Ascending aorta (tissue), 2 donors: Measurements from ENCODE around the gene EFTUD2. TPM values are rescaled to one million over a fixed set of nuclear protein-coding genes. Genes with fewer than 3 reads are reported as not detected.

Experiments
- DNase-seq, 2 donors: peaks; one replicate each; pipeline ENCODE4 v3.0.0-alpha.2; 2019; ENCODE audit warnings: low spot score in 2 of 2
- H3K27ac ChIP-seq, 2 donors: fragments of 200-600 bp; sonication (generic); one replicate each; pipeline ENCODE4 v1.5.1; 2016 to 2017; ENCODE audit warnings: mild to moderate bottlenecking in 1 of 2
- H3K27me3 ChIP-seq: fragments of 200-600 bp; sonication (generic); one replicate; pipeline ENCODE4 v1.5.1; 2017
- H3K36me3 ChIP-seq, 2 donors: fragments of 200-600 bp; sonication (generic); one replicate each; pipeline ENCODE4 v1.5.1; 2016
- H3K4me1 ChIP-seq, 2 donors: fragments of 200-600 bp; sonication (generic); one replicate each; pipeline ENCODE4 v1.5.1; 2016 to 2017; ENCODE audit warnings: mild to moderate bottlenecking in 1 of 2
- H3K4me3 ChIP-seq, 2 donors: fragments of 200-600 bp; sonication (generic); one replicate each; pipeline ENCODE4 v1.5.1; 2016 to 2017; ENCODE audit warnings: mild to moderate bottlenecking in 1 of 2
- H3K9me3 ChIP-seq, 2 donors: fragments of 200-600 bp; sonication (generic); one replicate each; pipeline ENCODE4 v1.5.1; 2016
- intact Hi-C: fragments of 100-400 bp; cut with DNase I; formaldehyde crosslinking; loops from one replicate; pipeline ENCODE4 v1.15.1; 2023
- total RNA-seq: library from RNA; depleted of rRNA; stranded (reverse); fragments of >200 nt; gene quantifications from one replicate; pipeline ENCODE4 v1.1.0, GENCODE V29; 2016
- TF ChIP-seq, protein P1 (sequence below), 3 experiments: fragments of 200-600 bp in 2 of 3; fragments of 450-650 bp in 1 of 3; sonication (generic) in 2 of 3; IDR thresholded peaks; one replicate each; pipeline ENCODE4 v1.5.1; 2016 to 2019; ENCODE audit warnings: antibody characterized with exemption in 3 of 3, mild to moderate bottlenecking in 1 of 3, moderate library complexity in 1 of 3

The EFTUD2 gene
- total RNA-seq, 1 donor from 2014 or later: 126 TPM

DNA sequence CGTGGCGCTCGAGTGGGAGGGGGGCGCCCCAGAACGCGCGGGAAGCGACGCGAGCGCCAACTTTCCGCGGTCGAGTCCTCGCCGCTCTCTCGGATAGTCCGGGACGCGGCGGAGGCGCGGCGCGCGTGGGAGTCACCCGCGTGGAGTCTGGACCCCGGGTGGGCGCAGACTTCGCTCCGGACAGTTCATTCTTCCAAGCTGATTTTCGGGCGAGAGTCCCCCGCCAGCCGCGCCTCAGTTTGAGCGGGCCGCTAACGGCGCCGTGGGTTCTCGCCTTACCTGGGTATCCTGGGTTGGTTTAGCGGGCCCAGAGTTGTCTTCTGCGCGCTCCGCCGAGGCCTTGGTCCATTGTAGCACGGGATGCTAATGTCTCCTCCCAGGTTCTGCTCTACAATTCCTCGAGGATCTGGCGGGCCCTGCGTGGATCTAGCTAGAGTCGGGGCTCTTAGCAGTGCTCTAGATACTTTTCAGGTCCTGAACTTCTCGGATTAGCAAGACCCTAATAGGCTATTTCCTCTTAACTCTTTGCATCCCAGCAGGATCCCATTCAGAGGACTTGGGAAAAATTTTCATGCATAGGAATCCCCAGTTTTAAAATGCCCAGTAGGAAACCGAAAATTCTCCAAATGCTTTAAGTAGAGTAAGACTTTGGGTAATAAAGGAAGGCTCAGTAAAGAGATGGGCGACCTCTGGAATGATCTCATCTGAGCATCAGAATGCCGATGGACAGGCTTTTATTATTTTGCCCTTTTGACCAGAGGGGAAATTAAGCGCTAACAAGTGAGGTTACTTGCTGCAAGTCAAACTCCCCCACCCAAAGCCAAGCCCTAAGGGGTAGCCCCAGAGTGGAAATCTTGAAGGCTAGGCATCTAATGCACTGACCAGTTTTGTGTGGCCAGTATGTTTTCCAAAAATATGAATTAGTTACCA lies 68.6 kb downstream of the EFTUD2 start:
- peaks cover 2 to 4% of the 10 kb centered on the region in 2 donors for H3K4me1 ChIP-seq

DNA sequence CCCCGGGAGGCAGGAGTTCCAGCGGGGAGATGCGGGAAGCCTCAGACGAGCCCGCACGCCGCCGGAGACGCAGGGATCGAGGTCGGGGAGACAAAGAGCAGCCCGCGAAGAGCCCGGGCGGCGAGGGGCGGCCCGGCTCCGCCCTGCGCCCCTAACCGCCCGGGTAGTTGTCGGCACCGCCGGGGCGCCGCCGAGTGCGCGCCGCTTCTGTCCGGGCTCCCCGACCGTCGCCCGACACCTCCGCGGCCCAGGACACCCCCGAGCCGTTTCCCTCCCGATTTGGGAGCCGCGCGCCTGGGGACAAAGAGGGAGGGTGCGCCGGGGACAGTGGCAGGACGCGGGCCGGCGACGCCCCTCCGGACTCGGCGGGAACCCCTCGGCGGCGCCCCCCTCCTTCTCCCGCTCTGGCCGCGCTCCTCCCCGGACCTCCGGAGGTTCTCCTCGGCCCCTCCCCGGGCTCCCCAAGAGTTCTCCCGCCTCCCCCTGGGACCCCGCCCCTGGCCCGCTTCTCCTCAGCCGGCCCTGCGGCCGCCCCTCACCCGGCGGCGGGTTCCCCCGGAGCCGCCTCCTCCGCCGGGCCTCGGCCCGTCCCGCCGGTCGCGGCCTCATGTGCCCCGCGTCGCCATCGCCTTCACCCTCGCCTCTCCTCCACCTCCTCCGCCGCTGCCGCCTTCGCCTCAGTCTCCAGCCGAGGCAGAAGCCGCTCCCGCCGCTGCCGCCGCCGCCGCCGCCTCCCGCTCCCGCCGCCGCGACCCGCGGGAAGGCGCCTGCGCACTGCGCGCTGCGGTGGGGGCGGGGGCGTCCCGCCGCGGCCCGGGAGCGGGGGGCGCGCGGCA lies 69.5 kb downstream of the EFTUD2 start, which contains the start of gene GJC1:
Gene GJC1, minus strand, starts transcription at position 765 of the 836 bp plus-strand sequence. CDS start 24,470 bp downstream, outside the sequence.
- TF ChIP-seq, protein P1, sequence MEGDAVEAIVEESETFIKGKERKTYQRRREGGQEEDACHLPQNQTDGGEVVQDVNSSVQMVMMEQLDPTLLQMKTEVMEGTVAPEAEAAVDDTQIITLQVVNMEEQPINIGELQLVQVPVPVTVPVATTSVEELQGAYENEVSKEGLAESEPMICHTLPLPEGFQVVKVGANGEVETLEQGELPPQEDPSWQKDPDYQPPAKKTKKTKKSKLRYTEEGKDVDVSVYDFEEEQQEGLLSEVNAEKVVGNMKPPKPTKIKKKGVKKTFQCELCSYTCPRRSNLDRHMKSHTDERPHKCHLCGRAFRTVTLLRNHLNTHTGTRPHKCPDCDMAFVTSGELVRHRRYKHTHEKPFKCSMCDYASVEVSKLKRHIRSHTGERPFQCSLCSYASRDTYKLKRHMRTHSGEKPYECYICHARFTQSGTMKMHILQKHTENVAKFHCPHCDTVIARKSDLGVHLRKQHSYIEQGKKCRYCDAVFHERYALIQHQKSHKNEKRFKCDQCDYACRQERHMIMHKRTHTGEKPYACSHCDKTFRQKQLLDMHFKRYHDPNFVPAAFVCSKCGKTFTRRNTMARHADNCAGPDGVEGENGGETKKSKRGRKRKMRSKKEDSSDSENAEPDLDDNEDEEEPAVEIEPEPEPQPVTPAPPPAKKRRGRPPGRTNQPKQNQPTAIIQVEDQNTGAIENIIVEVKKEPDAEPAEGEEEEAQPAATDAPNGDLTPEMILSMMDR (IDR thresholded peaks at IDR 0.05): no peak
- H3K27me3 ChIP-seq: peaks cover 7% of the 10 kb centered on the region
- H3K4me1 ChIP-seq: peaks cover 2 to 4% of the 10 kb centered on the region in 2 donors
- no peaks in the 10 kb centered on the region for H3K9me3 ChIP-seq
- peak within 1 kb of the TSS; percentile 62 to 85 for H3K27ac ChIP-seq
- intact Hi-C loops: loop anchor here (2.0 to 5.0 kb wide), 2 partner anchors 38 to 51 kb away; no protein-coding TSS in a partner anchor
- no peak for DNase-seq
- H3K36me3 ChIP-seq: no peaks in the 10 kb centered on the region
- peak within 1 kb of the TSS; percentile 79 to 86 for H3K4me3 ChIP-seq

More for the DNA sequence above, 68.6 kb downstream of the EFTUD2 start:
- no peak for DNase-seq
- TF ChIP-seq, protein P1 (IDR thresholded peaks at IDR 0.05): no peak
- intact Hi-C loops: loop anchor here (2.0 to 5.0 kb wide), 2 partner anchors 37 to 52 kb away; no protein-coding TSS in a partner anchor
- Histone ChIP-seq H3K4me3 (peak overlapping the region; percentile 79 to 86), H3K9me3 (no peaks in the 10 kb centered on the region), H3K36me3 (no peaks in the 10 kb centered on the region), H3K27me3 (peaks cover 7% of the 10 kb centered on the region), H3K27ac (peak overlapping the region; percentile 62 to 85)

DNA sequence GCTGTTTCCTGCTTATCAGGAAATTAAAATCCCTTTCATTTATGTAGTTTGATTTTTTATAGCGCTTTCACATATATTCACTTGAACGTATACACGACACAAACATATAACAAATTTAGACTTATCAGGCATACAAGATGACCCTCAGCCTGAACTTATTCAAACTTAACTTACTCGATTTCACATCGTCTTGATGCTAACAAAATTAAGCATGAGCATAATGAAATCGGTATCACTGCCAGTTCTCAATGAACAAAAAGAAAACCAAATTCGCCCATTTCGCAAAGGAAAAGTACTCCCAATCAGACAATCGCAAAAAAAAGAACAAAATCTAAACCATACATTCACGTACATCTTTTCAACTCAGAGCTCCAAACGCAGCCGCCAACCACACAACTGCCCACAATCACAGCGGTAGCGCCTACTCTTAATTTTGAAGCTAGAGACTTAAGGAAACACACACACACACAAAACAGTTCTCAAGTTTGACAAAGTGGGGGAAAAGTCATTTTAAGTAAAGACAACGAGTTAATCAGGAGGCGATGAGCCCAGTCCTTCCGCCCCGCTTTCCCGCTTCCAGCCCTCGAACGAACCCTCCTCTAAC lies 70.2 kb downstream of the EFTUD2 start:
- H3K27me3 ChIP-seq: peaks cover 7% of the 10 kb centered on the region
- DNase-seq: no peak
- intact Hi-C loops: no loop called here

DNA sequence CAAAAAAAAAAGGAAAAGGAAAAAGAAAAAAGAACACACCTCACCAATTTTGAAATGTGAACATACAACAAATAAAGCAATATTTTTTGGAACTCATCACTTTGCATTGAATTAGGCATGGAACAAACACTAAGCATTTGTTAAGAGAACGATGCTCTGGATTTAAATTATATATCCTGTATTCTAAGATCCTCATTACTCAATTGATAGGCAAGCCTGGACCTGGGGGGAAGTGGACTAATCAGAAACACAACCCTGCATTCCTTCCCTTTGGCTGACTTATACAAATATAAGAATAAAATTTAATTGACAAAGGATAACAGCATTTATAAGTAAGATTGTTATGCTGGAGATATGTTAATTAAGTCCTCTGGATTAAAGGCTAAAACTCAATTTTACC lies 71.4 kb downstream of the EFTUD2 start:
- TF ChIP-seq, protein P1 (IDR thresholded peaks at IDR 0.05): no peak
- H3K4me3 ChIP-seq: peak overlapping the region in 1 of 2 donors; percentile 86
- no peak for DNase-seq
- H3K36me3 ChIP-seq: no peaks in the 10 kb centered on the region
- peaks cover 2 to 5% of the 10 kb centered on the region in 2 donors for H3K4me1 ChIP-seq
- H3K9me3 ChIP-seq: no peaks in the 10 kb centered on the region
- intact Hi-C loops: no loop called here
- H3K27ac ChIP-seq: no peak overlapping the region
- peaks cover 7% of the 10 kb centered on the region for H3K27me3 ChIP-seq

More for the DNA sequence above, 70.2 kb downstream of the EFTUD2 start:
- H3K9me3 ChIP-seq: no peaks in the 10 kb centered on the region
- peak overlapping the region; percentile 79 to 86 for H3K4me3 ChIP-seq
- no peaks in the 10 kb centered on the region for H3K36me3 ChIP-seq
- H3K27ac ChIP-seq: peak overlapping the region; percentile 62 to 85
- peaks cover 2 to 4% of the 10 kb centered on the region in 2 donors for H3K4me1 ChIP-seq
- TF ChIP-seq, protein P1 (IDR thresholded peaks at IDR 0.05): no peak
